NCI-H82 treated with DMSO at 0.1 percent for 48 hours (cell line): Measurements from ENCODE around the gene ARGLU1.

Experiments
- DNase-seq: peaks from one replicate; lab custom pipeline; 2025; ENCODE audit not compliant: unreplicated experiment; lab: John Stamatoyannopoulos, UW

Gene ARGLU1

GRCh38 chr13:106526738-106527444, 41.0 kb downstream of the ARGLU1 start:
- no peak for DNase-seq

GRCh38 chr13:106525865-106526264, 42.1 kb downstream of the ARGLU1 start:
- DNase-seq: no peak

- DNase-seq: peak; percentile 98
Observed at GRCh38 chr13:106524108-106524507, 43.8 kb downstream of the ARGLU1 start.

- peak; percentile 81 for DNase-seq
Observed at GRCh38 chr13:106523576-106523975, 44.4 kb downstream of the ARGLU1 start.

- no peak for DNase-seq
Observed at GRCh38 chr13:106522898-106523525, 44.9 kb downstream of the ARGLU1 start.

- no peak for DNase-seq
Observed at GRCh38 chr13:106522112-106522705, 45.7 kb downstream of the ARGLU1 start.

GRCh38 chr13:106521095-106521799, 46.7 kb downstream of the ARGLU1 start:
- no peak for DNase-seq

GRCh38 chr13:106520251-106521054, 47.5 kb downstream of the ARGLU1 start:
- no peak for DNase-seq

- DNase-seq: no peak
Observed at GRCh38 chr13:106518512-106518911, 49.4 kb downstream of the ARGLU1 start.

GRCh38 chr13:106517109-106517847, 50.7 kb downstream of the ARGLU1 start:
- no peak for DNase-seq

- DNase-seq: no peak
Observed at GRCh38 chr13:106515635-106516254, 52.2 kb downstream of the ARGLU1 start.

GRCh38 chr13:106514928-106515634, 52.9 kb downstream of the ARGLU1 start:
- DNase-seq: no peak

GRCh38 chr13:106513025-106513983, 54.6 kb downstream of the ARGLU1 start:
- no peak for DNase-seq

GRCh38 chr13:106507560-106508274, 60.2 kb downstream of the ARGLU1 start:
- no peak for DNase-seq

- DNase-seq: no peak
Observed at GRCh38 chr13:106506286-106506685, 61.7 kb downstream of the ARGLU1 start.

GRCh38 chr13:106505732-106506131, 62.2 kb downstream of the ARGLU1 start:
- no peak for DNase-seq

GRCh38 chr13:106505295-106505694, 62.6 kb downstream of the ARGLU1 start:
- DNase-seq: no peak
